ENCODE results near the gene BABAM2.

- TF ChIP-seq CTCF (IDR thresholded peaks at IDR 0.05; ENCODE audit: insufficient read depth, low read depth, low read length) (no peak), EZH2 (IDR thresholded peaks at IDR 0.05; ENCODE audit: insufficient read depth, low read length) (no peak)
Measured at GRCh38 chr2:28209864-28210263, 319.3 kb downstream of the BABAM2 start.
